Camera-type eye (tissue), 1 donor: ENCODE data around the gene NEO1. TPM values are rescaled to one million over a fixed set of nuclear protein-coding genes. Genes with fewer than 3 reads are reported as not detected.

ENCODE experiments used
- total RNA-seq: library from RNA; depleted of rRNA; stranded (reverse); fragments of >200 nt; gene quantifications from one replicate; pipeline ENCODE4 v1.2.3, GENCODE V29; 2014

Gene NEO1
- 83.9 TPM for total RNA-seq

GRCh38 chr15:73051807-73052652 is at the start of gene NEO1:
Gene NEO1, plus strand, starts transcription at chr15:73052463. Its CDS starts 213 bp downstream, at chr15:73052676.

